HEK293T (cell line): ENCODE results near the gene TMEM248.
A peak's percentile ranks its signal among the peaks of the same experiment; 100 is the strongest.
"Not testable (repeated sequence)": the region's sequence is repeated elsewhere in the genome, so short reads cannot be mapped to it uniquely, and the experiment has no call there.

Experiments used
- CTCF ChIA-PET: fragments of 350-600 bp; formaldehyde crosslinking; extraction: SDS; loops from one replicate; lab custom pipeline; 2021; ENCODE audit warnings: antibody characterized with exemption, inconsistent platforms; lab: Yijun Ruan, JAX
- POLR2A ChIA-PET: fragments of 350-600 bp; formaldehyde crosslinking; extraction: SDS; loops from one replicate; lab custom pipeline; 2020; ENCODE audit warnings: antibody characterized with exemption, inconsistent platforms; lab: Yijun Ruan, JAX
- DNase-seq: peaks from one replicate; pipeline ENCODE4 v3.0.0; 2012; ENCODE audit warnings: mixed read lengths; ENCODE audit errors: extremely low spot score
- ARNT ChIP-seq: fragments of 450-650 bp; IDR thresholded peaks from 2 replicates; pipeline ENCODE4 v1.6.1; 2017; ENCODE audit warnings: mild to moderate bottlenecking
- BHLHE40 ChIP-seq: fragments of 450-650 bp; IDR thresholded peaks from 2 replicates; pipeline ENCODE4 v1.6.1; 2016; ENCODE audit warnings: mild to moderate bottlenecking, moderate library complexity, borderline replicate concordance
- CTBP1 ChIP-seq: fragments of 450-650 bp; IDR thresholded peaks from 2 replicates; pipeline ENCODE4 v1.6.1; 2016; ENCODE audit warnings: borderline replicate concordance
- ELF4 ChIP-seq: fragments of 450-650 bp; IDR thresholded peaks from 2 replicates; pipeline ENCODE4 v1.6.1; 2017; ENCODE audit warnings: antibody characterized with exemption
- FOXA1 ChIP-seq: fragments of 450-650 bp; IDR thresholded peaks from 2 replicates; pipeline ENCODE4 v1.6.1; 2016; ENCODE audit warnings: mild to moderate bottlenecking
- FOXK2 ChIP-seq: fragments of 450-650 bp; IDR thresholded peaks from 2 replicates; pipeline ENCODE4 v1.6.1; 2016; ENCODE audit warnings: mild to moderate bottlenecking
- FOXM1 ChIP-seq: fragments of 450-650 bp; IDR thresholded peaks from 2 replicates; pipeline ENCODE4 v1.6.1; 2017; ENCODE audit warnings: mild to moderate bottlenecking, borderline replicate concordance
- HDGF ChIP-seq: fragments of 450-650 bp; IDR thresholded peaks from 2 replicates; pipeline ENCODE4 v1.6.1; 2017; ENCODE audit warnings: antibody characterized with exemption, borderline replicate concordance
- L3MBTL2 ChIP-seq: fragments of 450-650 bp; conservative IDR thresholded peaks from 2 replicates; pipeline ENCODE4 v1.6.1; 2016; ENCODE audit warnings: mild to moderate bottlenecking
- LEF1 ChIP-seq: fragments of 450-650 bp; IDR thresholded peaks from 2 replicates; pipeline ENCODE4 v1.6.1; 2017; ENCODE audit warnings: mild to moderate bottlenecking, borderline replicate concordance
- NFRKB ChIP-seq: fragments of 450-650 bp; IDR thresholded peaks from 2 replicates; pipeline ENCODE4 v1.6.1; 2016; ENCODE audit warnings: mild to moderate bottlenecking, moderate library complexity
- PKNOX1 ChIP-seq: fragments of 450-650 bp; IDR thresholded peaks from 2 replicates; pipeline ENCODE4 v1.6.1; 2016
- SP1 ChIP-seq: fragments of 450-650 bp; IDR thresholded peaks from 2 replicates; pipeline ENCODE4 v1.6.1; 2017
- SUZ12 ChIP-seq: fragments of 450-650 bp; IDR thresholded peaks from 2 replicates; pipeline ENCODE4 v1.6.1; 2016; ENCODE audit warnings: mild to moderate bottlenecking
- TARDBP ChIP-seq: fragments of 450-650 bp; IDR thresholded peaks from 2 replicates; pipeline ENCODE4 v1.6.1; 2016
- ZNF384 ChIP-seq: fragments of 450-650 bp; IDR thresholded peaks from 2 replicates; pipeline ENCODE4 v1.6.1; 2016

Gene TMEM248

GRCh38 chr7:66970310-66970709, 49.3 kb downstream of the TMEM248 start:
- TF ChIP-seq FOXA1, result no peak
- TF ChIP-seq ARNT, result no peak
- TF ChIP-seq ELF4, result no peak
- TF ChIP-seq FOXK2, result no peak
- no peak for TF ChIP-seq LEF1
- TF ChIP-seq SP1, result no peak
- TF ChIP-seq CTBP1, result no peak
- no peak for TF ChIP-seq HDGF
- no peak for TF ChIP-seq NFRKB
- no peak for TF ChIP-seq BHLHE40
- POLR2A ChIA-PET, result no interaction called here
- no peak for DNase-seq
- CTCF ChIA-PET, result no interaction called here

GRCh38 chr7:66974986-66975590, 54.1 kb downstream of the TMEM248 start:
- TF ChIP-seq HDGF, result no peak
- TF ChIP-seq SP1, result no peak
- no peak for TF ChIP-seq SUZ12
- TF ChIP-seq ARNT, result no peak
- TF ChIP-seq NFRKB, result no peak
- no peak for TF ChIP-seq ELF4
- no peak for TF ChIP-seq FOXA1
- TF ChIP-seq BHLHE40, result no peak
- no peak for TF ChIP-seq L3MBTL2
- no peak for TF ChIP-seq LEF1
- no peak for TF ChIP-seq CTBP1
- no peak for TF ChIP-seq ZNF384
- no peak for TF ChIP-seq FOXK2
- TF ChIP-seq FOXM1, result no peak
- TF ChIP-seq TARDBP, result no peak
- no peak for TF ChIP-seq PKNOX1
- POLR2A ChIA-PET, result no interaction called here
- CTCF ChIA-PET, result no interaction called here
- no peak for DNase-seq

DNA sequence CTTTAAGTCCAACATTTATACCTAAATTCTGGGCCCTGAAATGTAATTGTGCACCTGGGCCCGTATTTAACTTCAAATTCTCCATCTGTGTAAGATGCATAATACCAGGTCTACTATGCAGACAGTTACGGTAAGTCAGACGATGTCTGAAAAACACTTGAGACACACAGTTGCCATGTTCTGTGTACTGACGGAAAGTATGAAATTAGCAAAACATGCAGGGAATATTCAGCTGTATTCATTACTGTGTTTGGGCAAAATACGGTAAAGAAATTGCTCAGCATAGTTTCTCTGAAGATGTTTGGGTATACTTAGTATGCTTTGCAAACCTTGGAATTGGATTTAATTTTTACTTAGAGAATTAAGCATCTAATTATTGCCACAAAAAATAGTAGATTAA, 57.3 kb downstream of the TMEM248 start:
- CTCF ChIA-PET, DNase-seq, POLR2A ChIA-PET: not testable (repeated sequence)

DNA sequence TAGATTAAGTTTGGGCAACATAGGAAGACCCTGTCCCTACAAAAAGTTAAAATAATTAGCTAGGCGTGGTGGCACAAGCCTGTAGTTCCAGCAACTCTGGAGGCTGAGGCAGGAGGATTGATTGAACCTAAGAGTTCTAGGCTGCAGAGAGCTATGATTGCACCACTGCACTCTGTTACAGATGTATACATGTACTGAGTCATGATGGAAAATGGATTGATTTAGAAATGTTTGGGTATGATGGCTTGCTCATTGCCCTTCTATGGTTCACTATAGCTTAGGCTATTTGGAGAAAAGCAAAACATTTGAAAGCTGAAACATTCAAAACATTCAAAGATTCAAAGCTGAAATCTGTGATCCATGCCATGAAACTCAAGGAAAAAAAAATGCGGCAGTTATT, 58.0 kb downstream of the TMEM248 start:
- POLR2A ChIA-PET, DNase-seq, CTCF ChIA-PET: not testable (repeated sequence)

DNA sequence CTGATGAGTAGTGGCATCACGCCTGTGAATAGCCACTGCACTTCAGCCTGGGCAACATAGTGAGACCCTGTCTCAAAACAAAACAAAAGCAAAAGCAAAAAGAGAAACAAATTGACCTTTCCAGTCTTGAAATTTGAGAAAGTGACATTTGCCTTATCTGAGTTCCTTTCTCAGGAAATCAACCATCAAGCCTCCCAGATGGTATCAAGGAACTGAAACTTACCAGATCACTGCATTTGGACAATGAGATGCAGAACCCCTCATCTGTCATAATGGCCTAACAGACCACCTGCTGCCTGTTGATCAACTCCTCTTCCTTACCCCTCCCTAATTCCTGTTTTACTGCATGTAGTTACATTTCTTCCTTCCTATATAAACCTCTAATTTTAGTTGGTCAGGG, 59.3 kb downstream of the TMEM248 start:
- POLR2A ChIA-PET, CTCF ChIA-PET, DNase-seq: not testable (repeated sequence)

- DNase-seq, CTCF ChIA-PET, POLR2A ChIA-PET: not testable (repeated sequence)
These were observed 68.5 kb downstream of the TMEM248 start for GRCh38 chr7:66989552-66989951.

- DNase-seq, CTCF ChIA-PET, POLR2A ChIA-PET: not testable (repeated sequence)
These were observed 73.0 kb downstream of the TMEM248 start for GRCh38 chr7:66994051-66994450.

DNA sequence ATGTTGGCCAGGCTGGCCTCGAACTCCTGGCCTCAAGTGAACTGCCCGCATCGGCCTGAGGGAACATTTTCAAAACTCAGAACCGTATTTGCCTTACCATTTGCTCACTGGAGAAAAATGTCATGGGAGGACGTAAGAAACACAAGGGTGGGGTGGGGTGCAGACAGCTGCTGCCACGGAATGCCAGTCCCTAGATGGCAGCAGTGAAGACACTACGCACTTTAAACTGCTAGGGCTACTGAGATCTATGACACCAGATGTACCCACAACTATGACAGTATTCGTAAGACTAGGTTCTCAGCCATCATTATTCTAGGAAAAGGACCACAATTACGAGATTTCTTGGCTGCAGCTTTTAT, 73.6 kb downstream of the TMEM248 start:
- DNase-seq, POLR2A ChIA-PET, CTCF ChIA-PET: not testable (repeated sequence)

DNA sequence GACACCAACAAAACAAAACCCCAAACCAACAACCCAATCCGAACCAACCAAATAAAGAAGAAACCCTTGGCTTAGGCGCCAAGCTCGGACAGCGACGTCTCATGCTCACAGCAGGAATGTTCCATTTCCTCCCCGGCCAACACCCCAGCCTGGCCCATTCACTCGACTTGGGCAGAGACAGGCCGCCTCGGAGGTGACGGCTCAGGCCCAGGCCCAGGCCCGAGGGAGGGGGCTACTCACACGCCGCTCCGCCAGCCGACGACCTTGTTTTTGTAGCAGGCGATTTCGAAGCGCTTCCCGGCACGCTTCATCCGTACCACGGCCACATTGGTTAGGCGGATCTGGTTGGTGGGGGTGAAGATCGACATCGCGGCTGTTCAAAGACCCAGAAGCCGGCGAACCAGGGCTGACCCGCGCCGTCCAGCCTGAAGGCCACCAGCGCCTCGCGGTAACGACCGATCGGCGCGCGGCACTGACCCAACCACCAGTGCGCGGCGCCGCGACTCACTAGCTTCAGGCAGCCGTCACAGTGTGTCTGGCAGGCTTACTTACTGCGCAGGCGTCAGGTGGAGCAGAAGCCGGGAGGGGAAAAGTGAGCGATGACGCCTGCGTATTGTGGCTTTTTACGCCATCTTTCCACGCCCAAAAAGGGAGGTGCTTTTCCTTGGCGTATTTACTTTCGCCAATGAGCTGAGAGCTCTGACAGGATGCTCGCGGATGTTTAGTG, 74.2 kb downstream of the TMEM248 start, which contains the start of gene SBDS:
Gene SBDS (minus strand): TSS at position 537 of the 727 bp plus-strand sequence. CDS start 169 bp downstream, at position 368.
- peak; percentile 71 for DNase-seq
- POLR2A ChIA-PET, result interaction anchor here (0.7 to 1.0 kb wide), 4 partner anchors 74 to 881 kb away, joined by 3 to 6 read pairs (median 3); partner anchors contain the start of genes CRCP and TMEM248
- CTCF ChIA-PET, result not testable (repeated sequence)
- TF ChIP-seq L3MBTL2 (peak; percentile 87), PKNOX1 (peak; percentile 28; the same call in 1 of the 2 replicates)
